H1 (cell line): ENCODE data around the gene TPM2. TPM values are rescaled to one million over a fixed set of nuclear protein-coding genes. Genes with fewer than 3 reads are reported as not detected.

Experiments used
- BRCA1 ChIP-seq: IDR thresholded peaks from 2 replicates; pipeline ENCODE4 v1.6.1; 2012; ENCODE audit warnings: low read depth, low read length, improper control_type of control experiment
- EGR1 ChIP-seq: IDR thresholded peaks from 2 replicates; pipeline ENCODE4 v1.6.1; 2011; ENCODE audit warnings: low read depth, low read length, borderline replicate concordance
- HDAC6 ChIP-seq: IDR thresholded peaks from one replicate; pipeline ENCODE4 v1.7.1; 2012; ENCODE audit warnings: low read depth, mild to moderate bottlenecking, inconsistent platforms, low read length, moderate library complexity
- MAFK ChIP-seq: IDR thresholded peaks from 2 replicates; pipeline ENCODE4 v1.6.1; 2012; ENCODE audit warnings: low read depth, mild to moderate bottlenecking, improper control_type of control experiment, low read length
- RAD21 ChIP-seq, 2 experiments: IDR thresholded peaks in 1 of 2; conservative IDR thresholded peaks in 1 of 2; 2 replicates each; pipeline ENCODE4 v1.6.1; 2011; ENCODE audit warnings: low read depth in 2 of 2, low read length in 2 of 2, improper control_type of control experiment in 1 of 2, inconsistent platforms in 1 of 2, mild to moderate bottlenecking in 1 of 2, moderate library complexity in 1 of 2
- polyA plus RNA-seq, 7 experiments: library from polyadenylated mRNA; depleted of rRNA in 3 of 7; stranded (reverse) in 5 of 7; unstranded in 2 of 7; fragments of >200 nt in 5 of 7; fragments of 200-250 nt in 2 of 7; gene quantifications; 1 replicate in 5 of 7; 2 replicates in 1 of 7; 4 replicates in 1 of 7; pipeline versions ENCODE4 v1.2.1 to v1.2.3, GENCODE V29; 2011 to 2013; ENCODE audit warnings: missing spikeins in 2 of 7, mixed read lengths in 2 of 7
- total RNA-seq: library from RNA; stranded (reverse); fragmentation: NEBNext Ultra II Directional; extraction: Animal tissue kit (Norgen Biotek cat#: 25700); gene quantifications from 2 replicates; pipeline ENCODE4 v1.2.1, GENCODE V29; 2021
- TF ChIP-seq, protein P1 (sequence below): fragments of 300-600 bp; sonication (generic); IDR thresholded peaks from 2 replicates; pipeline ENCODE4 v1.7.1; 2012; ENCODE audit warnings: low read length, moderate library complexity, mild to moderate bottlenecking, inconsistent platforms; ENCODE audit not compliant: insufficient replicate concordance
- TF ChIP-seq, protein P2 (sequence below): IDR thresholded peaks from 2 replicates; pipeline ENCODE4 v1.6.1; 2012; ENCODE audit warnings: low read length, inconsistent platforms

Gene TPM2
- total and polyA plus RNA-seq, 2 of the 8 experiments (the other 6 are each of a cell fraction or from before 2014, with no cell fraction given), result 62.5 to 181 TPM

DNA sequence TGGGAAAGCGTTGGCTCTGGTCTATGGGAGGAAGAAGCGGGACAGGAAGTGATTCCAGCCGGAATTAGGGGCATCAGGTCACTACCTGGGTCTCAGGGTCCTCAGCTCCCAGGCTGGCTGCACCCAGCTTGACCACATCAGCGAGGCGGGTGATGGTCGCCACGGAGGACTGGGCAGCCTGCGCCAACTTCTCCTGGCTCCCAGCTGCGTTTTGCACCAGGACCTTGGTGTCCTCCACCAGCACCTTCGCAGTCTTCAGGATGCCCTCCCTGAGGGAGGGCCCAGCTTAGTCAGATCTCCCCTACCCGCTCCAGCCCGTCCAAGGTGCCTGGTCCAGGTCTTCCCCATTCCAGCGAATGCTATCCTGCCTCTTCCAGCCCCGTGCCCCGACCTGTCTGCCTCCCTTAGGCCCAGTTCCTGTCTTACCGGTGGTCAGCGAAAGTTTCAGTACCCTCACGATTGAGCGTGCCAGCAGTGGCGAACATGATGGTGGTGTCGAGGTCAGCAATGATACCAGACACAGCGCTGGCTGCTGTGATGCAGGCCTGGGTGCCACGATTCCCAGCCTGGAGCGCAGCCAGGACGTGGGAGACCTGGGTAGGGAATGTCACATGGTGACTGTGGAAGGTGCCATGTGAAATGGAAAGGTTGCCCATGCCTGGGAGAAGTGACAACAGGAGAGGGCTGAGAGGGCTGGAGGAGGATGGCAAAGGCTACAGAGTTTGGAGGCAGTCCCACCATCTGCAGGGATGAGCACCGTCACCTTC lies 14.4 kb upstream of the TPM2 start (continued):
- TF ChIP-seq, protein P1, sequence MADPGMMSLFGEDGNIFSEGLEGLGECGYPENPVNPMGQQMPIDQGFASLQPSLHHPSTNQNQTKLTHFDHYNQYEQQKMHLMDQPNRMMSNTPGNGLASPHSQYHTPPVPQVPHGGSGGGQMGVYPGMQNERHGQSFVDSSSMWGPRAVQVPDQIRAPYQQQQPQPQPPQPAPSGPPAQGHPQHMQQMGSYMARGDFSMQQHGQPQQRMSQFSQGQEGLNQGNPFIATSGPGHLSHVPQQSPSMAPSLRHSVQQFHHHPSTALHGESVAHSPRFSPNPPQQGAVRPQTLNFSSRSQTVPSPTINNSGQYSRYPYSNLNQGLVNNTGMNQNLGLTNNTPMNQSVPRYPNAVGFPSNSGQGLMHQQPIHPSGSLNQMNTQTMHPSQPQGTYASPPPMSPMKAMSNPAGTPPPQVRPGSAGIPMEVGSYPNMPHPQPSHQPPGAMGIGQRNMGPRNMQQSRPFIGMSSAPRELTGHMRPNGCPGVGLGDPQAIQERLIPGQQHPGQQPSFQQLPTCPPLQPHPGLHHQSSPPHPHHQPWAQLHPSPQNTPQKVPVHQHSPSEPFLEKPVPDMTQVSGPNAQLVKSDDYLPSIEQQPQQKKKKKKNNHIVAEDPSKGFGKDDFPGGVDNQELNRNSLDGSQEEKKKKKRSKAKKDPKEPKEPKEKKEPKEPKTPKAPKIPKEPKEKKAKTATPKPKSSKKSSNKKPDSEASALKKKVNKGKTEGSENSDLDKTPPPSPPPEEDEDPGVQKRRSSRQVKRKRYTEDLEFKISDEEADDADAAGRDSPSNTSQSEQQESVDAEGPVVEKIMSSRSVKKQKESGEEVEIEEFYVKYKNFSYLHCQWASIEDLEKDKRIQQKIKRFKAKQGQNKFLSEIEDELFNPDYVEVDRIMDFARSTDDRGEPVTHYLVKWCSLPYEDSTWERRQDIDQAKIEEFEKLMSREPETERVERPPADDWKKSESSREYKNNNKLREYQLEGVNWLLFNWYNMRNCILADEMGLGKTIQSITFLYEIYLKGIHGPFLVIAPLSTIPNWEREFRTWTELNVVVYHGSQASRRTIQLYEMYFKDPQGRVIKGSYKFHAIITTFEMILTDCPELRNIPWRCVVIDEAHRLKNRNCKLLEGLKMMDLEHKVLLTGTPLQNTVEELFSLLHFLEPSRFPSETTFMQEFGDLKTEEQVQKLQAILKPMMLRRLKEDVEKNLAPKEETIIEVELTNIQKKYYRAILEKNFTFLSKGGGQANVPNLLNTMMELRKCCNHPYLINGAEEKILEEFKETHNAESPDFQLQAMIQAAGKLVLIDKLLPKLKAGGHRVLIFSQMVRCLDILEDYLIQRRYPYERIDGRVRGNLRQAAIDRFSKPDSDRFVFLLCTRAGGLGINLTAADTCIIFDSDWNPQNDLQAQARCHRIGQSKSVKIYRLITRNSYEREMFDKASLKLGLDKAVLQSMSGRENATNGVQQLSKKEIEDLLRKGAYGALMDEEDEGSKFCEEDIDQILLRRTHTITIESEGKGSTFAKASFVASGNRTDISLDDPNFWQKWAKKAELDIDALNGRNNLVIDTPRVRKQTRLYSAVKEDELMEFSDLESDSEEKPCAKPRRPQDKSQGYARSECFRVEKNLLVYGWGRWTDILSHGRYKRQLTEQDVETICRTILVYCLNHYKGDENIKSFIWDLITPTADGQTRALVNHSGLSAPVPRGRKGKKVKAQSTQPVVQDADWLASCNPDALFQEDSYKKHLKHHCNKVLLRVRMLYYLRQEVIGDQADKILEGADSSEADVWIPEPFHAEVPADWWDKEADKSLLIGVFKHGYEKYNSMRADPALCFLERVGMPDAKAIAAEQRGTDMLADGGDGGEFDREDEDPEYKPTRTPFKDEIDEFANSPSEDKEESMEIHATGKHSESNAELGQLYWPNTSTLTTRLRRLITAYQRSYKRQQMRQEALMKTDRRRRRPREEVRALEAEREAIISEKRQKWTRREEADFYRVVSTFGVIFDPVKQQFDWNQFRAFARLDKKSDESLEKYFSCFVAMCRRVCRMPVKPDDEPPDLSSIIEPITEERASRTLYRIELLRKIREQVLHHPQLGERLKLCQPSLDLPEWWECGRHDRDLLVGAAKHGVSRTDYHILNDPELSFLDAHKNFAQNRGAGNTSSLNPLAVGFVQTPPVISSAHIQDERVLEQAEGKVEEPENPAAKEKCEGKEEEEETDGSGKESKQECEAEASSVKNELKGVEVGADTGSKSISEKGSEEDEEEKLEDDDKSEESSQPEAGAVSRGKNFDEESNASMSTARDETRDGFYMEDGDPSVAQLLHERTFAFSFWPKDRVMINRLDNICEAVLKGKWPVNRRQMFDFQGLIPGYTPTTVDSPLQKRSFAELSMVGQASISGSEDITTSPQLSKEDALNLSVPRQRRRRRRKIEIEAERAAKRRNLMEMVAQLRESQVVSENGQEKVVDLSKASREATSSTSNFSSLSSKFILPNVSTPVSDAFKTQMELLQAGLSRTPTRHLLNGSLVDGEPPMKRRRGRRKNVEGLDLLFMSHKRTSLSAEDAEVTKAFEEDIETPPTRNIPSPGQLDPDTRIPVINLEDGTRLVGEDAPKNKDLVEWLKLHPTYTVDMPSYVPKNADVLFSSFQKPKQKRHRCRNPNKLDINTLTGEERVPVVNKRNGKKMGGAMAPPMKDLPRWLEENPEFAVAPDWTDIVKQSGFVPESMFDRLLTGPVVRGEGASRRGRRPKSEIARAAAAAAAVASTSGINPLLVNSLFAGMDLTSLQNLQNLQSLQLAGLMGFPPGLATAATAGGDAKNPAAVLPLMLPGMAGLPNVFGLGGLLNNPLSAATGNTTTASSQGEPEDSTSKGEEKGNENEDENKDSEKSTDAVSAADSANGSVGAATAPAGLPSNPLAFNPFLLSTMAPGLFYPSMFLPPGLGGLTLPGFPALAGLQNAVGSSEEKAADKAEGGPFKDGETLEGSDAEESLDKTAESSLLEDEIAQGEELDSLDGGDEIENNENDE, result no peak
- TF ChIP-seq EGR1 (no peak), HDAC6 (no peak), BRCA1 (no peak), MAFK (no peak), RAD21 (IDR thresholded peaks at IDR 0.05 in 1 of 2, conservative IDR thresholded peaks at IDR 0.05 in 1 of 2; ENCODE audit: low read depth in 2 of 2, low read length in 2 of 2) (no peak)
- TF ChIP-seq, protein P2, sequence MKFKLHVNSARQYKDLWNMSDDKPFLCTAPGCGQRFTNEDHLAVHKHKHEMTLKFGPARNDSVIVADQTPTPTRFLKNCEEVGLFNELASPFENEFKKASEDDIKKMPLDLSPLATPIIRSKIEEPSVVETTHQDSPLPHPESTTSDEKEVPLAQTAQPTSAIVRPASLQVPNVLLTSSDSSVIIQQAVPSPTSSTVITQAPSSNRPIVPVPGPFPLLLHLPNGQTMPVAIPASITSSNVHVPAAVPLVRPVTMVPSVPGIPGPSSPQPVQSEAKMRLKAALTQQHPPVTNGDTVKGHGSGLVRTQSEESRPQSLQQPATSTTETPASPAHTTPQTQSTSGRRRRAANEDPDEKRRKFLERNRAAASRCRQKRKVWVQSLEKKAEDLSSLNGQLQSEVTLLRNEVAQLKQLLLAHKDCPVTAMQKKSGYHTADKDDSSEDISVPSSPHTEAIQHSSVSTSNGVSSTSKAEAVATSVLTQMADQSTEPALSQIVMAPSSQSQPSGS, result no peak
